GM12891 (cell line): ENCODE measurements around the gene GPR65.

Experiments used
- DNase-seq: peaks from one replicate; pipeline ENCODE4 v3.0.0; 2011; ENCODE audit warnings: low spot score; ENCODE audit not compliant: insufficient read length
- FAIRE-seq: peaks from 2 replicates; lab custom pipeline; 2011; peaks lifted over from hg19 to GRCh38; lab: Jason Lieb, UNC
- PAX5 ChIP-seq: IDR thresholded peaks from 2 replicates; pipeline ENCODE4 v1.6.1; 2011; ENCODE audit warnings: low read length, moderate library complexity, mild to moderate bottlenecking; ENCODE audit not compliant: insufficient read depth, severe bottlenecking
- POLR2A ChIP-seq: IDR thresholded peaks from 2 replicates; pipeline ENCODE4 v1.6.1; 2011; ENCODE audit warnings: low read depth, low read length, control low read depth
- POLR2AphosphoS5 ChIP-seq: IDR thresholded peaks from 2 replicates; pipeline ENCODE4 v1.6.1; 2011; ENCODE audit warnings: low read depth, low read length, control low read depth
- POU2F2 ChIP-seq: IDR thresholded peaks from 2 replicates; pipeline ENCODE4 v1.6.1; 2011; ENCODE audit warnings: low read depth, mild to moderate bottlenecking, control low read depth, low read length, moderate library complexity
- SPI1 ChIP-seq: IDR thresholded peaks from 2 replicates; pipeline ENCODE4 v1.6.1; 2011; ENCODE audit warnings: low read depth, low read length, control low read depth
- TAF1 ChIP-seq: IDR thresholded peaks from 2 replicates; pipeline ENCODE4 v1.6.1; 2011; ENCODE audit warnings: low read depth, low read length, control low read depth

GPR65 gene

GRCh38 chr14:88030892-88031291, 26.0 kb downstream of the GPR65 start:
- TF ChIP-seq POU2F2: no peak
- TF ChIP-seq POLR2AphosphoS5: no peak
- no peak for TF ChIP-seq PAX5
- TF ChIP-seq SPI1: no peak
- TF ChIP-seq TAF1: no peak
- no peak for TF ChIP-seq POLR2A
- FAIRE-seq: no peak

GRCh38 chr14:88032373-88032772, 27.4 kb downstream of the GPR65 start:
- TF ChIP-seq POLR2A (no peak), PAX5 (no peak), POLR2AphosphoS5 (no peak), POU2F2 (no peak), SPI1 (no peak), TAF1 (no peak)
- DNase-seq (no peak), FAIRE-seq (no peak)

More at GRCh38 chr14:88030892-88031291, 26.0 kb downstream of the GPR65 start:
- DNase-seq: no peak

DNA sequence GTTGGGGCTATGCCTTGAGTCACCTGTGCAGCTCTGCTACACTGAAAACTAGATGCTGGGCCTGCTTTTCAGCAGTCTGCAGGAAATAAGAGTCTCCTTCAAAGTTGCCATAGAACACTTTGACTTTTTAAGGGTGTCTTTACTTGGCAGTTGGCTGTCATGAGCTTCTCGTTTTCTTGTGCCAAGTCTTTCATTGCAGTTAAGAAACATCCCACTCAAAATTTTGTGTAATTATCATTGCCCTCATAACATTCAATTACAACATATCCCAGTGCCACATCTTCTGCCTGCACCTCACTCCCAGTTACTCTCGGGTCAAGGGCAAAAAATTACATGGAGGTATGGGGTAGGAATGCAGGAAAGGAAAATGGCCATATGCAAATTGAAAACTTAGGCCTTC, 29.1 kb downstream of the GPR65 start:
- TF ChIP-seq POLR2A: no peak
- TF ChIP-seq SPI1: no peak
- no peak for TF ChIP-seq POU2F2
- no peak for TF ChIP-seq PAX5
- DNase-seq (no peak), FAIRE-seq (no peak)

DNA sequence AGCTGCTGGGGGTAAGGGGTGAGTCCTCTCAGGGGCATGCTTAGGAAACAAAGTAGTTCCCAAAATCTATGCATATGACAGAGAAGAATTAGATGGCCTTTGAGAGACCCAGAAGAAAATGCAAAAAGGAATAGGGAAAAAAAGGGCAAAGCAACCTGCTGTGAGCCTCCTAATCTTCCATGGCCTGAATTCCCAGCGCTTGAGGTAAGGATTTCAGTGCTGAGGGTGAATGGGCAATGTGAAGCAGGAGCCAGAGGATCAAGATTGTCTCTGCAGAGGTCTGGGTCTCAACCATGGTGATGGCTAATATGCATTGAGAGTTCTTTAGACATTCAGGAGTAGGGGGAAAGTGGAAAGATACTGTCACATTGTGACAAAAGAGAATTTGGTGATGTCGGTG, 31.5 kb downstream of the GPR65 start:
- FAIRE-seq: no peak
- TF ChIP-seq SPI1 (no peak), POLR2AphosphoS5 (no peak), POU2F2 (no peak), POLR2A (no peak), PAX5 (no peak), TAF1 (no peak)
- no peak for DNase-seq

- FAIRE-seq (no peak), DNase-seq (no peak)
- TF ChIP-seq PAX5 (no peak), POLR2A (no peak), POU2F2 (no peak), SPI1 (no peak), TAF1 (no peak), POLR2AphosphoS5 (no peak)
Measured at GRCh38 chr14:88037325-88037724, 32.4 kb downstream of the GPR65 start.

GRCh38 chr14:88039197-88039596, 34.3 kb downstream of the GPR65 start:
- no peak for FAIRE-seq
- no peak for DNase-seq
- TF ChIP-seq POU2F2 (no peak), PAX5 (no peak), TAF1 (no peak), SPI1 (no peak), POLR2A (no peak), POLR2AphosphoS5 (no peak)

DNA sequence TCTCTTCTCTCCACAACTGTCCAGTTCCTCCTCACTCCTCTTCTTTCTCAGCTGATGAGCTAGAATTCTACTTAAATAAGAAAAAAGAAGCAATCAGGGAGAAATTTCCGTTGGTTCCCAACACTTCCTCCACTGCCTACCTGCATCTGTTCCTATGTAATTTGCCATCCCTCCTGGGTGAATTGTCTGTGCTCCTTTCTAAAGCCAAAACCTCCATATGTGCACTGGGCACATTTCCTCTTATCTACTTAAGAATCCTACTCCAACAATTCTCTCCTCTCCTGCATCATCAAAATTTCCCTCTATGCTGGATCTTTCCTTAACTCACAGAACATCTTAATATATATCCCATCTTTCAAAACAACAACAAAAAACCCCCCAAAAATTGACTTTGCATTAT, 35.2 kb downstream of the GPR65 start:
- DNase-seq: no peak
- TF ChIP-seq POLR2AphosphoS5 (no peak), POLR2A (no peak), SPI1 (no peak), TAF1 (no peak), PAX5 (no peak), POU2F2 (no peak)
- FAIRE-seq: no peak

GRCh38 chr14:88043529-88044443, 38.9 kb downstream of the GPR65 start:
- DNase-seq (no peak), FAIRE-seq (no peak)
- TF ChIP-seq PAX5 (no peak), TAF1 (no peak), SPI1 (no peak), POLR2AphosphoS5 (no peak), POU2F2 (no peak), POLR2A (no peak)

- no peak for DNase-seq
- TF ChIP-seq POLR2A (no peak), POU2F2 (no peak), SPI1 (no peak), POLR2AphosphoS5 (no peak), TAF1 (no peak), PAX5 (no peak)
- FAIRE-seq: no peak
Measured at GRCh38 chr14:88044444-88044758, 39.5 kb downstream of the GPR65 start.
